HG03196 (cell line): Measurements from ENCODE around the gene SLC22A3.
A peak's percentile ranks its signal among the peaks of the same experiment; 100 is the strongest.
"Not testable (repeated sequence)": the region's sequence is repeated elsewhere in the genome, so short reads cannot be mapped to it uniquely, and the experiment has no call there.

Experiments used
- ATAC-seq: cut with Tn5 transposase; IDR thresholded peaks from one replicate; pipeline ENCODE4 v1.9.1; 2021; ENCODE audit not compliant: unreplicated experiment

SLC22A3 gene

DNA sequence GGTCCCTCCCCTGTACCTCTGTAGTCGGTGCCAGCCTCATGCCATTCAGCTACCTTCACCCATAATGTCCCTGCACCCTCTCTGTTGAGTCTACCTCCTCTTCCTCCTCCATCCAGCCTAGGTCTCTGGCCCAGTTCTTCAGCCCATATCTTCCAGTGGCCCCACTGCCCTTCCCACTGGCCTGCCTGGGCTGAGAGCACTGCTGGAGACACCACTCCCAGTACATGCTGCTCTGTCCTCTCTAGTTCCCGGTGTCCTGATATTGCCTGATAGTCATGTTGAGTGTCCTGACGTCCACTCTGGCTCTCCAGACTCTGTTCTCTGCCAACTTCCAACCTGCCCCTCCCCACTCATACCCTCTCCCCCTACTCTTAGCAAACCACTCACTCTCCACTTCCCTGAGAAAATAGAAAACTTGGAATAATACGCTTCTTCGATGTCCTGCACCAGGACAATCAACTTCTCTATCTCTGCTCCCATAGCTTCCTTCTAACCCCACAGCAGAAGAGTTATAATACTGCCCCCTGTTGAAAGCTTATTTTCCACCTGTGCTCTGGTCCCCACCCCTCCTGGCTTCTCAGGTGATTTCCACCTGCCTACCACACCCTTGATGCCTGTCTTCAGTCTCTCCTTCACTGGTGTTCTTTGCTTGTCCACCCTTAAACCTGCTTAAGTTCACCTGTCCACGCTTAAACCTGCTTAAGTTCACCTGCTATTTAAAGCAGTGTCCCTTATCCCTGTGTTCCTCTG, 19.8 kb downstream of the SLC22A3 start:
- ATAC-seq, result no peak

DNA sequence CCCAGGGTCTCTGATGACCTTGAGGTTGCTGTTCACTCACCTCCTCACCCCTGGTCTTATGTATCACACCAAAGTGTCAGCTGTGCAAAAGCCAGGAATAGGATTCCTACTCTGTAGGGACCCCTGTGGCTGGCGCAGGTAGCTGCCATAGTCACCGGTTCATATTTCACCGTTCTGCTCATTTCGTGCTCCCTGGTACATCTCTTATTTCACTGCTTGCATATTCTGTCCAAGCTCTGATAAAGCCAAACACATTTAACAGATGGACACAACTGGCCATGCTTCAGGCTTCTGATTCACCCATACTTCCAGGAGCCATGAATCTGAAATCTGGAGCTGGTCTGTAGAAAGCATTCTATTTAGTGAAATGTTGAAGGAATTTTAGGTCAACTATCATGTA, 20.5 kb downstream of the SLC22A3 start:
- ATAC-seq, result no peak

DNA sequence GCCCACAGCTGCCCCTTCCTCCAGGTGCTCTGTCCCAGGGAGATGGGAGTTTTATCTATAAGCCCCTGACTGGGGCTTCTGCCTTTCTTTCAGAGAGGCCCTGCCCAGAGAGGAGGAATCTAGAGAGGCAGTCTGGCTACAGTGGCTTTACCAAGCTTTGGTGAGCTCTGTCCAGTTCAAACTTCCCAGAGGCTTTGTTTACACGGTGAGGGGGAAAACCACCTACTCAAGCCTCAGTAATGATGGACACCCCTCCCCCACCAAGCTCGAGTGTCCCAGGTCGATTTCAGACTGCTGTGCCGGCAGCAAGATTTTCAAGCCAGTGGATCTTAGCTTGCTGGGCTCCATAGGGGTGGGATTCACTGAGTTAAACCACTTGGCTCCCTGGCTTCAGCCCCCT, 25.4 kb downstream of the SLC22A3 start:
- not testable (repeated sequence) for ATAC-seq

DNA sequence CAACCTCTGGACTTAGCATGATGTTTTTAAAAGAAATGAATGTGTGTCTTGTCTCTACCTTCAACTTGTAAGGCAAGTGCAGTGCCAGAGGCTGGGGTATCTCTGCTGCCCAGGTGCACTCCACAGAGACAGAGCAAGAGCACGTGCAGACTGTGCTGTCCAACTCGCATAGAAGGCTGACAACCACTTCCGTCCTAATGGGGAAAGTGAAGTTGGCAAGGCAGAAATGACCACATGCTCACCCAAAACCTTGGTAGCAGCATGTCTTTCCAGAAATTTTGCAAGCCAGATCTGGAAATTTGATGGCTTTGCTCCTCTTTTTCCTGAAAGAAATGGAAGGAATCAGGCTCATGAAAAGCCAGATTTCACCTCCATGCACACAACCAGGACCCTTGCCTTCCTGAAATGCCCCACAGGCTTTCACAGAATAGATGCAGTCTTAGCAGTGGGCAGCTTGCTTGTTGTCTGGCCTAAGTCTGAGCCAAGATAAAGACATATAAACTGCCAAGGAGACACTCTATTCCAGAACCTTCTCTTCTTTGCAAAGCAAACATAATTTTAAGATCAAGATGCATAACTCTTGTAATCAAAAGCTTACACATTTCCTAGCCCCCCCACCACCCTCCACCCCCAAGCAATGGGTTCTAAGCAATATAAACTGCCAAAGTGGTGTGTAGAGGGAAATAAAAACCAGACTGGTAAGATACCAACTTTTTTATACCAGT, 26.8 kb downstream of the SLC22A3 start:
- no peak for ATAC-seq

DNA sequence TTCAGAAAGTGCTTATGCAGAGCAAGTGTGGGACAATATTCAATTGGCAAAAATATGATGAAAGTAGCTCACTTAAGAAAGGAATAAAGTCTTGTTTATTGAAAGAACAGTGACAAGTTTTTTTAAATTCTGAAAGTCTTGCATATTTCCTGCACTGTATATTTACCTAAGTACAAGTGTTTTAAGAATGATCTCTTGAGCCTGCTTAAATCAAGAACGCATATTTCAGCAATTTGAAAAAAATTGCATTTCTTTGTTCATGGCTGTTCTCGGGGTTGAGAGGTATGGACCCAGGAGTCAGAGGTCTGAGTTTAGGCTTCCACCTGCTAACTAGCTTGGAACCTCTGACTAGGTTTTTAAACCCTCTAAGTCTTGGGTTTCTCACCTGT, 27.4 kb downstream of the SLC22A3 start:
- no peak for ATAC-seq

DNA sequence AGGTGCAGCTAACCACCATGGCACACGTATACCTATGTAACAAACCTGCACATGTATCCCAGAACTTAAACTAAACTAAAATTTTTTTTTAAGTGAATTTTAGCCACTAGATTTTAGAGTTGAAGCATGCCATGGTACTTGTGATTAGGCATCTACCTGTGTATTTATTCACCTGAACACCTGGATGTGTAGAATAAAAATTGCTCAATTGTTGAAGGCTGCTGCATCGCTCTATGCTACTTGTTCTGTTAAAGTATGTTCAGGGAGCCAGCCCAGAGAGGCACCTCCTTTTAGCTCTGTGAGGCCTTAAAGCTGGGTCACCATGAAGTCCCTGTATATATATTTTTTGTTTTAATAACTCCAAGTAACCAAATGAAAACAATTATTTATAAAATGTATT, 28.3 kb downstream of the SLC22A3 start:
- ATAC-seq, result no peak

DNA sequence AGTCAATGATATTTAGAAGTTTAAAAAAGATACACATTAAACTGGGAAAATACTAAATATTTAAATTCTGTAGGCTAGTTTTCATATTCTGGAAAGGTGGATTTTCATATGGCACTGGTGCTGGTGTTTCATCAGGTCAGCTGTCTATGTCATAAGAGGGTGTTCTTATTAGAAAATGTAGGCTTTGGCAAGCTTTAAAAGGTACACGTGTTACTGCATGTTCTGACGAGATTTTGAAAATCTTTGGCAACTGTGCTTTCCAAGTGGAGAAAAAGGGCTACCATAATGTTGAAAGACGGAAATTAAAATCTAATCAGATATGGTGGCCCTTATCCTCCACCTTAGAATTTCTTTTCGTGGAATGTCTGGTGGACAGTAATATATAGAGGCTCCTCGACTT, 30.0 kb downstream of the SLC22A3 start:
- no peak for ATAC-seq

DNA sequence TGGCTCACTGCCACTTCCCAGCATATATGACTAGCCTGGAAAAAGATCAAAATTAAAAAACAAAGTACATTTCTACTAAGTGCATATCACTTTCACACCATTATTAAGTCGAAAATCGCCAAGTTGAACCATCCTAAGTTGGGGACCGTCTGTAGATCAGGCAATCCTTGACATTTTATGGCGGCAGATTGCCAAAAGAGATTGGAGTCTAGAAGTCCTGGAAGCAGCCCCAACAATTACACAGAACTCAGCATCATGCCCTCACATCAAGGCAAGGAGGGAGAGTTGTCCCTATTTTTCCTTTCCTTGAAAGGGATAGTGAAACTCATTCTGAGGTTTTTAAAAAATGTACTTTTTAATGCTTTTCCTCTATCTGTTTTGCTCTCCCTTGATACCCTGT, 30.7 kb downstream of the SLC22A3 start:
- ATAC-seq, result no peak

DNA sequence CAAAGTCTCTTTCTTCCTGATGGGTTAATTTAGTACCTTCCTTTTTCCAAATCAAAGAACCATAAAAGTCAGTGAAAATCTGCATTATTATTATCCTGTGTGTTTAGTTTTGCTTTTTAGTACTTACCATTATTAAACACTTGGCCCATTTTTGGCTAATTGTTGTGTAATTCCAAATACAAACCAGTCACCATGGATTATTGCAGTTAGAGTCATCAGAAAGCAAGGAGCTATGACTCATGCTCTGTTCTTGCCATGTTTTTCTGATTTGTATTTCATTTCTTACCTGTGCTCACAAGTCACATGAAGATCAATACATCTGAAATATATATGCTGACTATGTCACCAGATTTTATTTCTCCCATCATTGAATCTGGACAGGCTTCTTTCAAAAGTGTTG, 31.3 kb downstream of the SLC22A3 start:
- no peak for ATAC-seq

DNA sequence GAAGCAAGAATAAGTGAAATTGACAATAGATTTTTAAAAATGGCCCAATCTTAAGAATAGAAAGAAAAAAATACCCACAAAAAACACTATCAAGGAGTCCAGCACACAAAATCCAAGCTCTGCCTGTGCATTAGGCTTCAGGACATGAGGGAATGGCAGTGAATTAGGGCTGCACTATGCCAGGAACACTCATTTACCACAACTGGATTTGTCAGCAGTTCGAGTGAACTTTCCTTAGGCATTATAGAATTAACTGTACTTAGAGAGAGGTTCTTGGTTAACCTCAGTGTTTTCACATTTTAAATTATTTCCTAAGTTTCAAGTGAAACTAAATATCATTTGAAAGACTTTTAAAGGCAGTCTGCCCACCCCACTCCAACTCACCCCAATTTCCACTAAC, 34.8 kb downstream of the SLC22A3 start:
- no peak for ATAC-seq

DNA sequence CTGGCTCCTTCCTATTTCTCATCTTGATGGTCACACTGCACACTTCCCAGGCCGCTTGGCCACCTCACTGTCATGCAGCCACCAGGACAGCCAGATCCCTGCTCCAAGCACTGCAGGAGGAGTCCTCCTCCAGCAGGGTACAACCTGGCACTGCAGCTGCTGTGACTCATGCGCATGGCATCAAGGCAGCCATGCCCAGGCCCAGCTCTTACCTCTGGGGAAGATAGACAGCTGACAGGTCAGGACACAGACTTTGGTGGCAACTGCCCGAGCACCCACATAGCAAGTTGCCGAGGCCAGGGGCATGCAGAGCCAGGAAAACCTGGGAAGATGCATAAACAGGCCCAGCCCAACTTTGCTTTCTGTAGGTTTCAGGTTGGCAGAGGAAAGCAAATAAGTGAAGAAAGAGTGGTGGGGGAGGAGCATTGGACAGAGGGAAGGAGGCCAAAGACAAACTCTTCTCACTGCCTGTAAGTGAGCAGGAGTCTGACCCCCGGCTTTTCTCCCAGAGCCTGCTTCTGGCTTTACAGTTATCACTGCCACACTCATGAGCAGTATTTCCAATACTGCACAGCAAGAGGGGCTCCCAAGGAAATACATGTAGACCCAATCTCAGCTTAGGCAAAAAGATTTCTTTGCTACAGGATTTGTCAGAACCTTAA, 38.8 kb downstream of the SLC22A3 start:
- no peak for ATAC-seq

DNA sequence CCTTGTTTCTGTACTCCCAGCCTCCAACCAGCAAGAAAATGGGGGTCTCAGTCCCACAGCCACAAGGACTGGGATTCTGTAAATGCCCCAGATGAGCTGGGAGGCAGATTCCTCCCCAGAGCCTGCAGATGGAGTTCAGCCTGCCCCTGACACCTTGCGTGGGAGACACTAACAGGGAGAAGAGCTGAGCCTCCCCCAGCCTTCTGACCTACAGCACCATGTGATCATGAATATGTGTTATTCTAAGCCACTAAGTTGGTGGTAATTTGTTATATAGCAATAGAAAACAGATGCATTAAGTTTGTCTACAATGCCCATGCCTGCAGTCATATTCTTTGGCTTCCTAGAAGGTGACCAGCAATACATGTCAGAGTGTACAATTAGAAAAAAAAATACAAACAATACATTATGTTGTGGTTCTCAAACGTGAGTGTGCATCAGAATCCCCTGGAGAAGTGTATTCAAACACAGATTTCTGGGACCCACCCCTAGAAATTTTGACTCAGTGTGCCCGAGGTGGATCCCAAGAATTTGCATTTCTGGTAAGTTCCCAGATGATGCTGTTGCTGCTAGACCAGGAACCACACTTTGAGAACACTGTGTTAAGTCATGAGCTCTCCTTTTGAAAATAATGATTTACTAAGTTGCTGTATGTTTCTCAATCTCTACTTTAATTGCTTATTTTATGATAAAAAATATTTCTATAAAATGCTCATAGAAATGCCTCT, 39.9 kb downstream of the SLC22A3 start:
- no peak for ATAC-seq

DNA sequence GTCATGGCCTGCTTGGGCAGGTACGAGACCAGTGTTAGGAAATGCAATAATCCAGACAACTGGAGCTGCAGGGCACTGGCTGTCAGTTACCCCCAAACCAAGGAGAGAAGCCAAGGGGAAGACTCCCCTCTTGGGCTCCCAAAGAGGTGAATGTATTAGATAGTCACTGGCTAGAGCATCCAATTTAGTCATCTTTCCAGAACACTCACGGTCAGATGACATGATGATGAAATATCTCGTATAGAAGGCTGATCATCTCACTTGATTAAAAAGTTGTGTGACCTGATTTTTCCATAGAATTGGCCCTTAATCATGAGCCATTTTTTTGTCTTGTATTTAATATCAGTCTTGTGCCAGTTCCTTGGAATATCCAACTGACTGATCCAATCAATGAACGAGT, 40.7 kb downstream of the SLC22A3 start:
- no peak for ATAC-seq

DNA sequence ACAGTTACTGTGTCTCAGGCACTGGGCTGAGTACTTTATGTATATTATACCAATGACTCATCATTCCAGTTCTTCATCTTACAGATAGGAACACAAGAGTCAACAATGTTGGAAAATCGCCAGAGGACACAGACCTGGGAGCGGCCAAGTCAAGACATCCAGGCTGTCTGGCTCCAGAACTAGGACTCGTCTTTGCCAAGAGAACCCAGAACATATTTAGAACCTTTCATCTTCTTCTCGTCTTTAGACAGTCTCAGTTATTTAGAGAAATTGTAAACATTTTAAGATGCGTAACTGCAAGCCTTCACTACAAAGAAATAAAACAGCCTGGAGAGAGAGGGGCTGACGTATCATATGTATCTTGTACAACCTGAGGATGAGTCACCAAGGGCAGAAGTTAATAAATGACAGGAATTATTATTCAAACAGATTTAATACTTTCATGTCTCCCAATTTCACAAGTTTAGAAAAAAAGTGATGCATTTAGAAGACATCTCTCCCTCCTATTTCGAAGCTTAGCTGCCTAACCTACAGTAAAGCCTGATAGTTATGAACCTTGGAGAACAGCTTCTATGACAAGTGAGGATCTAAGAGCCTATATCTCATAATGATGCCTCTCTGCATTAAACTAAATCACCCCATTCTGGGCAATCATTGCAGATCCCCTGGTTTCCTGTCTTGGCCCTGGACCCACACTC, 43.4 kb downstream of the SLC22A3 start:
- no peak for ATAC-seq

DNA sequence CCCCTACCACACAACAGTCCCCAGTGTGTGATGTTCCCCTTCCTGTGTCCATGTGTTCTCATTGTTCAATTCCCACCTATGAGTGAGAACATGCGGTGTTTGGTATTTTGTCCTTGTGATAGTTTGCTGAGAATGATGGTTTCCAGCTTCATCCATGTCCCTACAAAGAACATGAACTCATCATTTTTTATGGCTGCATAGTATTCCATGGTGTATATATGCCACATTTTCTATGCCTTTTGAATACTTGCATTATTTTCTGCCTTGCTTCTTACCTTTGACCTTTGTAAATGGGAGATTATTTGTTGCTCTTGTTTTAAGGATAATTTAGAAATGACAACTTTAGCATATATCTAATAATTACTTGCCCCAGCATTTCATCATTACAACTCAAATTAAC, 45.3 kb downstream of the SLC22A3 start:
- ATAC-seq, result not testable (repeated sequence)

DNA sequence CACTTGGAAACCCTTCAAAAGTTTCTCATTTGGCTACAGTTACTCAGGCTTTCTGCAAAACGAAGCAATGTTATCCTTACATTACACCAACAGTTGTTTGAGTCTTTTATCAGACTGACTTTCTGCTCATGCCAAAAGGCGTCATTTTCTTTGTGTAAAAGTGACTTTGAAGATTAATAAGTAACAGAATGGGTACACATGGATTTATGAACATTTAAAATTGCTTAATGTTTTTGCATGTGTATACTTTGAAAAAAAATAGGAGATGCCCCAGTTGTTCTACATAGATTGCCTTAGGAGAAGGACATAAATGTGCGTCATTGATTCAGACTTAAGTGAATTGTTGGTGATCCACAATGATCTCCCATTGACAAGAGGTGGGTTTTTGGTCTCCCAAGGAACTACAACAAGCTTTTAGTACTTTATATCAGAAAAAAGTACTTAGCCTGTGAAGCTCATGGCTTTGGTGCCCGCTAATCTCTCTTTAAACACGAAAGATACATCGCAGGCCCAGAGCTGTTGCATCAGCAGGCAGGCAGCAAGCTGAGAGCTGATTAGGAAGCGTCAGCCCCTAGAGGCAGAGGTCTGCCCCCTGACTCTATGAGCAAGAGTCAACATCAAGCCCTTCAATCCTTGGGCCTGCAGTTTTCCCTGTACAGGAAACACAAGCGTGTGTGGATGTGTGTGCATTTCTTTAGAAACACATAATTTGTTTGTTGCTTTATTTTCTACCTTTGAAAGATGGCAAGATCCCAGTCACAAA, 45.9 kb downstream of the SLC22A3 start:
- no peak for ATAC-seq

DNA sequence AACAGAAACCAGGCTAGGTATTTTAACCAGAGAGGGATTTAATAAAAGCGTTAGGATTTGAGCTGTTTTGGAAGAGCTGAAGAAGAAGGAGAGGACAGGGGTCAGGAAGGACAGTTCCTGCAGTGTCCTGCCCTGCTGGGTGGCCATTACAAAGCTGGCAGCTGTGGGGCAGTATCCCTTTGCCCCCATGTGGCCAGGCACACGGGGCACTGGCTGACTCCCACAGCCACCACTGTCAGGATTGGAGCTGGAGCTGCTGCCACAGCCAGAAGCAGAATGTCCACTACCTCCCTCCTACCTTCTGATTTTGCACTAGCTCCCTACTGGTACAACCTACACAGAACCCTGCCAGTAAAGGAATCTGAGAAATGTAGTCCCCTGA, 46.5 kb downstream of the SLC22A3 start:
- ATAC-seq, result no peak

DNA sequence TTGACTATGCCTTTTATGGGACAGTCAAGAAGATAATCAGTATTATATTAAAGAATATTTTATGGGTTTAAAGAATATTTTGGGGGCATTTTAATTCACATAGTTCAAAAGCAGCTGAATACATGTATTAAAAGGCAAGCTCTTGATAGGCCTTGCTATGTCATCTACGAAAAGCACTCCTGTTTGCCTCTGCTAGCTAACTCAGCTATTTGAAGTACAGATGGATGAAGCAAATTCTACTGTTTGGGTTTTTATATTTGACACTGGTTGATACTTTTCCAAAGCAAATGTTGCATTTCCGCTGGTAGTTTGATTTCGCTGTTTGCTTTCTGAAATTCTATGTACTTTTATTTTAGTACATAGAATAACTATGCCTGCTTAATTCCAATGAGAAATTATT, 47.0 kb downstream of the SLC22A3 start:
- ATAC-seq, result no peak

DNA sequence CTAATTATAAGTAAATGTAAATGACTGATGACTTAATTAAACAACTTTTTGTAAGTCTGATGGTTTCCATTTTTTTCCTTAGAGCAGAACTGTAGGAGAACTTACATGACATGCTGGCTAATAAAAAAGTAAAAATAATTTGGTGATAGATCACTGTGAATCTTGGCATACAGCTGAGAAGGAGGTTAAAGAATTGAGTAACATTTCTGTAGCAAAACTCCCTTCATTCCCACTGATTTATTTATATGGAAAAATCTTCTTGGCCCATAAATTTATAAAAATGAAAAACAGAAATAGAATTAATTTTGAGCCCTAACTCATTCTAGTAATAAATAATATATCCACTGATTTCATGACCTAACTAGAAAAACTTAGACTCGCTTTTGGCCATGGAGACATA, 48.1 kb downstream of the SLC22A3 start:
- ATAC-seq, result no peak

DNA sequence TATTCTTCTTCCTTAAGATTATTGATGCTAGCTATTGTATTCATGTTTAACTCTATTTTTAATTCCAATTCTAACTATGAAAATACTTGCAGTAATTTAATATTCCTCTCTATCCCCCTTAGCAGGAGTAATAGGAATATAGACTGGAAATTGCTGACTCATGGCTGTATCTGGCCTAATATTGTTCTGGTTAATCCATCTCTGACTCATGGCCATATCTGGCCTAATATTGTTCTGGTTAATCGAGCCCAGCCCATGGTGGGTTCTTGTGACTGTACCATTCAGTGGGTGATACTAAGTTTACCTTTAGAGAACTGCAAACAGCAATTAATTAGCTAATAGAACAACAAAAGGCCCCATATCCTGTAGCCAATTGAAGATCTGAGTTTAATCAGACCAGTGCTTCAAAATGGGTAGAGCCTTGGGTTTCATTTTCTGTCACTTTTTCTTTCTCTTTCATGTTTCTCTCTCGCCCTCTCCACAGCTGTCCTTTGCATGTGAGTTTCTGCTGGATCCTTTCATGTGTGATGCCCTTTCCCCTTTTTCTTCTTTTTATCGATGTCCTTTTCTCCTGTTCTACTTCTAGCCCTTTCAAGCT, 50.6 kb downstream of the SLC22A3 start:
- ATAC-seq, result peak; percentile 97
